GM08714 (cell line): ENCODE results near the gene MUC5B.

Experiments used
- H3K4me3 ChIP-seq: fragments of 200-500 bp; sonication (Bioruptor generic); 2 replicates; pipeline ENCODE4 v1.5.1; 2014; ENCODE audit warnings: mild to moderate bottlenecking, low read length, inconsistent platforms
- ZNF274 ChIP-seq: IDR thresholded peaks from 2 replicates; pipeline ENCODE4 v1.6.1; 2012; ENCODE audit warnings: mild to moderate bottlenecking, low read depth, low read length

Gene MUC5B

DNA sequence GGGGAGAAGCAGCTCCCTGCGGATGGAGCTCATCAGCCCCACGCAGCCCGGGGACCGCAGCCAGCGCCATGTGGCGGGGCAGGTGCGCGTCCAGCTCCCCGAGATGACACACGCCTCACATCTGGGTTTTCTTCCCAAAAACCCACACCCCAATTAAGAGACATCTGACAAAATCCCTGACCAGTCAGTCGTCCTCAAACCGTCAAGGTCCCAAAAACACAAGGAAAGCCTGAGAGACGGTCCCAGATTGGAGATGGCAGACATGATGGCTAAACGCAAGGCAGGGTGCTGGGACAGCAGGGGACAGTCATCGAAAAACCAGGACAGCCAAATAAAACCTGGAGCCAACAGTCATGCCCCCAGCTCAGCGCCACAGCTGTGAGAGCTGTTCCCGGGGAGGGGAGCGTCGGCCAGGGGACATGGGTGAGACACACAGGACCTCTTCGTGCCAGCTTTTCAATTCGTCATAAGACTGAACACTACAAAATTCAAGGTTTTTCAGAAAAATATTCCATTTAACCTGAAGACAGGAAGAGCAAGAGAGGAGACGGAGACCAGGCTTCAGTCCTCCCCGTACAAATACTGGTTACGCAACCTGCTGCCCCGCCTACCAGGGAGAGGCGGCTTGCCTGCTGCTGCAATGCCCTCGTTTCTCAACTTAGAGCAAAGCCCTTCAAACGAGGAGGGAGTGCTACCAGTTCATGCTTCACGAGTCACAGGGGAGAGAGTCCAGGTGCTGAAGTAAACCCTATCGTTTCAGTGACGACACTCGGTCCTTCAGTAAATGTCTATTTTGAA is 76.0 kb downstream of the MUC5B start:
- H3K4me3 ChIP-seq: no peak overlapping the region
- no peak for TF ChIP-seq ZNF274

- TF ChIP-seq ZNF274: no peak
- no peak overlapping the region for H3K4me3 ChIP-seq
Observed at GRCh38 chr11:1299621-1300020, 76.8 kb downstream of the MUC5B start.

- no peak for TF ChIP-seq ZNF274
- H3K4me3 ChIP-seq: no peak overlapping the region
Observed at GRCh38 chr11:1300121-1300520, 77.3 kb downstream of the MUC5B start.

GRCh38 chr11:1300569-1301187 is 77.8 kb downstream of the MUC5B start:
- no peak overlapping the region for H3K4me3 ChIP-seq
- TF ChIP-seq ZNF274: no peak

GRCh38 chr11:1301220-1302000 is 78.5 kb downstream of the MUC5B start:
- H3K4me3 ChIP-seq: no peak overlapping the region
- no peak for TF ChIP-seq ZNF274

- no peak overlapping the region for H3K4me3 ChIP-seq
- no peak for TF ChIP-seq ZNF274
Observed at GRCh38 chr11:1302041-1302460, 79.2 kb downstream of the MUC5B start.

GRCh38 chr11:1302461-1303125 is 79.7 kb downstream of the MUC5B start:
- TF ChIP-seq ZNF274: no peak
- no peak overlapping the region for H3K4me3 ChIP-seq

GRCh38 chr11:1303126-1303821 is 80.4 kb downstream of the MUC5B start:
- H3K4me3 ChIP-seq: no peak overlapping the region

GRCh38 chr11:1303973-1304372 is 81.1 kb downstream of the MUC5B start:
- no peak overlapping the region for H3K4me3 ChIP-seq
- TF ChIP-seq ZNF274: no peak

More at GRCh38 chr11:1303126-1303821, 80.4 kb downstream of the MUC5B start:
- no peak for TF ChIP-seq ZNF274

DNA sequence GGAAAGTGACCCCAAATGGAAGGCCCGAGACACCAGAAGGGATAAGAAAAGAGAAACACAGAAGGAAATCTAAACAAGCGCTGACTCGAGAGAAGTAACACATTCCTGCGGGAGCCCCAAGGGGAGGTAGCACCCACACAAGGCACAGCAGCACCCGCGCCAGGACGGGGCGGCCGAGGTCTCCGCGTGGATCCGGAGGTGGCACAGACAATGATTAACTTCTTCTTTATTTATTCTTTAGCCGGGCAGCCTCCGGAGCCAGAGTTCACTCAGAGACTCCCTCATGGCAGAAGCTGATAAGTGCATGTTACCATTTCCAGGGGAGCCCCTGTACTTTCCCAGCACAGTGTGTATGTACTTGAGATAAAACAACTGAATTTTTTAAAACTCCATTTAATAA is 81.5 kb downstream of the MUC5B start:
- TF ChIP-seq ZNF274: no peak
- H3K4me3 ChIP-seq: no peak overlapping the region

GRCh38 chr11:1305063-1305495 is 82.2 kb downstream of the MUC5B start:
- no peak for TF ChIP-seq ZNF274

GRCh38 chr11:1305501-1306056 is 82.7 kb downstream of the MUC5B start:
- no peak overlapping the region for H3K4me3 ChIP-seq
- no peak for TF ChIP-seq ZNF274

More at GRCh38 chr11:1305063-1305495, 82.2 kb downstream of the MUC5B start:
- no peak overlapping the region for H3K4me3 ChIP-seq
